ENCODE results near the gene MYO18A. TPM values are rescaled to one million over a fixed set of nuclear protein-coding genes. Genes with fewer than 3 reads are reported as not detected.

Gene MYO18A
- total RNA-seq, 4 donors from 2014 or later: 112 to 191 (median 136) TPM

GRCh38 chr17:29167393-29168078 lies 12.7 kb downstream of the MYO18A start:
- Histone ChIP-seq H3K27ac (no peak overlapping the region), H3K36me3 (peaks cover 0 to 12% (median 0%) of the 10 kb centered on the region in 4 donors), H3K4me1 (peaks cover 0 to 19% (median 0%) of the 10 kb centered on the region in 4 donors), H3K27me3 (no peaks in the 10 kb centered on the region), H3K9me3 (no peaks in the 10 kb centered on the region), H3K4me3 (no peak overlapping the region)
- WGBS, 2 donors (ENCODE audit: low coverage in 1 of 2): 83 to 86% methylated on average over 3 to 4 of the region's 4 CpGs
- no peak for DNase-seq
- TF ChIP-seq POLR2AphosphoS5 (IDR thresholded peaks at IDR 0.05): no peak
- TF ChIP-seq POLR2A (IDR thresholded peaks at IDR 0.05): no peak
- no peak for TF ChIP-seq EP300 (IDR thresholded peaks at IDR 0.05; ENCODE audit: low read depth)
- no peak for TF ChIP-seq CTCF (IDR thresholded peaks at IDR 0.05)
- intact Hi-C loops (cut with DNase I; ENCODE audit: low total_unique reads): no loop called here
- in situ Hi-C loops (cut with MboI; ENCODE audit: low pct_ligation_motif_present in 1 of 4, low pct_unique_long_range_greater_than_20kb in 1 of 4, low sequenced_read_pairs in 3 of 4): no loop called here

- in situ Hi-C loops (cut with MboI; ENCODE audit: low pct_ligation_motif_present in 1 of 4, low pct_unique_long_range_greater_than_20kb in 1 of 4, low sequenced_read_pairs in 3 of 4): no loop called here
Measured at GRCh38 chr17:29166507-29166887, 13.7 kb downstream of the MYO18A start.

GRCh38 chr17:29165800-29166506 lies 14.2 kb downstream of the MYO18A start:
- Histone ChIP-seq H3K27ac (no peak overlapping the region), H3K27me3 (no peaks in the 10 kb centered on the region), H3K36me3 (peaks cover 0 to 12% (median 0%) of the 10 kb centered on the region in 4 donors), H3K9me3 (no peaks in the 10 kb centered on the region), H3K4me3 (no peak overlapping the region), H3K4me1 (peaks cover 0 to 20% (median 0%) of the 10 kb centered on the region in 4 donors)
- WGBS, 2 donors (ENCODE audit: low coverage in 1 of 2): 98 to 100% methylated on average over 2 to 32 of the region's 32 CpGs
- no peak for DNase-seq
- intact Hi-C loops (cut with DNase I; ENCODE audit: low total_unique reads) (no loop called here), in situ Hi-C loops (cut with MboI; ENCODE audit: low pct_ligation_motif_present in 1 of 4, low pct_unique_long_range_greater_than_20kb in 1 of 4, low sequenced_read_pairs in 3 of 4) (no loop called here)
- no peak for TF ChIP-seq POLR2A (IDR thresholded peaks at IDR 0.05)
- no peak for TF ChIP-seq POLR2AphosphoS5 (IDR thresholded peaks at IDR 0.05)
- TF ChIP-seq EP300 (IDR thresholded peaks at IDR 0.05; ENCODE audit: low read depth): no peak
- no peak for TF ChIP-seq CTCF (IDR thresholded peaks at IDR 0.05)

More at GRCh38 chr17:29166507-29166887, 13.7 kb downstream of the MYO18A start:
- no peaks in the 10 kb centered on the region for H3K9me3 ChIP-seq
- intact Hi-C loops (cut with DNase I; ENCODE audit: low total_unique reads): no loop called here
- H3K4me1 ChIP-seq: peaks cover 0 to 19% (median 0%) of the 10 kb centered on the region in 4 donors
- no peak for TF ChIP-seq CTCF (IDR thresholded peaks at IDR 0.05)
- no peak for TF ChIP-seq POLR2A (IDR thresholded peaks at IDR 0.05)
- no peak for TF ChIP-seq POLR2AphosphoS5 (IDR thresholded peaks at IDR 0.05)
- no peak for TF ChIP-seq EP300 (IDR thresholded peaks at IDR 0.05; ENCODE audit: low read depth)
- DNase-seq: no peak
- 96% methylated on average over 21 of the region's 21 CpGs; no CpG with 5 or more reads in 1 of the 2 donors for WGBS, 2 donors (ENCODE audit: low coverage in 1 of 2)
- H3K4me3 ChIP-seq: no peak overlapping the region
- no peak overlapping the region for H3K27ac ChIP-seq
- H3K27me3 ChIP-seq: no peaks in the 10 kb centered on the region
- peaks cover 0 to 12% (median 0%) of the 10 kb centered on the region in 4 donors for H3K36me3 ChIP-seq

- in situ Hi-C loops (cut with MboI; ENCODE audit: low pct_ligation_motif_present in 1 of 4, low pct_unique_long_range_greater_than_20kb in 1 of 4, low sequenced_read_pairs in 3 of 4) (no loop called here), intact Hi-C loops (cut with DNase I; ENCODE audit: low total_unique reads) (no loop called here)
- no peak overlapping the region for H3K4me3 ChIP-seq
- no peak overlapping the region for H3K27ac ChIP-seq
- H3K4me1 ChIP-seq: peaks cover 2 to 27% (median 4%) of the 10 kb centered on the region in 4 donors
- peaks cover 0 to 12% (median 0%) of the 10 kb centered on the region in 4 donors for H3K36me3 ChIP-seq
- no peak for DNase-seq
- no peaks in the 10 kb centered on the region for H3K9me3 ChIP-seq
- TF ChIP-seq POLR2A (IDR thresholded peaks at IDR 0.05) (no peak), CTCF (IDR thresholded peaks at IDR 0.05) (no peak), POLR2AphosphoS5 (IDR thresholded peaks at IDR 0.05) (no peak), EP300 (IDR thresholded peaks at IDR 0.05; ENCODE audit: low read depth) (no peak)
- H3K27me3 ChIP-seq: no peaks in the 10 kb centered on the region
- WGBS, 2 donors (ENCODE audit: low coverage in 1 of 2): 90% methylated on average over 3 of the region's 3 CpGs; no CpG with 5 or more reads in 1 of the 2 donors
Measured at GRCh38 chr17:29165261-29165660, 14.9 kb downstream of the MYO18A start.
